C4-2B (cell line): ENCODE results near the gene OPCML.

Experiments used
- ZFX ChIP-seq: fragments of 450-650 bp; IDR thresholded peaks from 2 replicates; pipeline ENCODE4 v1.6.1; 2017
- TF ChIP-seq, protein P1 (sequence below): fragments of 450-650 bp; conservative IDR thresholded peaks from 2 replicates; pipeline ENCODE4 v1.5.1; 2017; ENCODE audit warnings: mild to moderate bottlenecking

DNA sequence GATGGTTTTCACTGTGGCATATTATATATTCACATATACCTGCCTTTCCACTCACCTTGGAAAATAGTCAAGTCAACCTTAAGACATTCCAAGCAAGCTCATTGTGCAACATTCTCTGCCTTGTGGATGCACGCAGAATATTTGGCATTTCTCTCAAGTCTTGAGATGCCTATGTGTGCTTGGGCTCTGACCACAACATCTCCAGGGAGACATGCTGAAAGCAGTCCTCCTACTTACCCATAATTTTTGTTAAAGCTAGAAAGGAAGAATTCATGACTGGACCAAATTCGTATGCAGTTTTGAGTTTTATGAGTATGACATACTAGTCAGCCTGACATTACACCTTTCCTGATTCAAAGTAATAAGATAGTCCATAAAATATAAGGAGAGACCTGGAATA lies 684.0 kb downstream of the OPCML start:
- TF ChIP-seq, protein P1, sequence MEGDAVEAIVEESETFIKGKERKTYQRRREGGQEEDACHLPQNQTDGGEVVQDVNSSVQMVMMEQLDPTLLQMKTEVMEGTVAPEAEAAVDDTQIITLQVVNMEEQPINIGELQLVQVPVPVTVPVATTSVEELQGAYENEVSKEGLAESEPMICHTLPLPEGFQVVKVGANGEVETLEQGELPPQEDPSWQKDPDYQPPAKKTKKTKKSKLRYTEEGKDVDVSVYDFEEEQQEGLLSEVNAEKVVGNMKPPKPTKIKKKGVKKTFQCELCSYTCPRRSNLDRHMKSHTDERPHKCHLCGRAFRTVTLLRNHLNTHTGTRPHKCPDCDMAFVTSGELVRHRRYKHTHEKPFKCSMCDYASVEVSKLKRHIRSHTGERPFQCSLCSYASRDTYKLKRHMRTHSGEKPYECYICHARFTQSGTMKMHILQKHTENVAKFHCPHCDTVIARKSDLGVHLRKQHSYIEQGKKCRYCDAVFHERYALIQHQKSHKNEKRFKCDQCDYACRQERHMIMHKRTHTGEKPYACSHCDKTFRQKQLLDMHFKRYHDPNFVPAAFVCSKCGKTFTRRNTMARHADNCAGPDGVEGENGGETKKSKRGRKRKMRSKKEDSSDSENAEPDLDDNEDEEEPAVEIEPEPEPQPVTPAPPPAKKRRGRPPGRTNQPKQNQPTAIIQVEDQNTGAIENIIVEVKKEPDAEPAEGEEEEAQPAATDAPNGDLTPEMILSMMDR: no peak
- TF ChIP-seq ZFX: no peak
